ENCODE data around the gene ACTR1B.

DNA sequence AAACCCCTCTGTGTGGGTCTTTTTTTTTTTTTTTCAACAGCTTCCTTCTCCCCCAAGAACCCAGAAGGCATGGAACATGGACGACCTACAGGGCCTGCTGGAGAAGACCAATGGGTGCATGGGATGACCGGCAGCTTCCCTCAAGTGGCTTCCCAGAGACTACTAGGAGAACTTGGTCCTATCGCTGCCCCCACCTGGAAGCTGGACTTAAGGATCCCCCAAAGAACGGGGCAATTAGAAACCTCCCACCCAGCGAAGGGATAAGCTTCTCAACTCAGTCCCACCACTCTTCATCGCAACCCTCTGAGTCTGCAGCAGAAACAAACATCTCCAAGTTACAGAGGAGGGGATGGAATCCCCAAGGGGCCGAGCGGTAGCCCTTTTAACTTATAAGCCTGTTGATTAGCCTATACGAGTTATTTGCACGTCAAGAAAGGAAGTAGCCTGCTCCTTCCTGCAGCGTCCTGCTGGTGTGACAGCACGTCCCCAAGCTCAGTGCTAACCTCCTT, 1.4 kb downstream of the ACTR1B start:
- TF ChIP-seq POLR2A (IDR thresholded peaks at IDR 0.05), result no peak
- TF ChIP-seq, protein P1, sequence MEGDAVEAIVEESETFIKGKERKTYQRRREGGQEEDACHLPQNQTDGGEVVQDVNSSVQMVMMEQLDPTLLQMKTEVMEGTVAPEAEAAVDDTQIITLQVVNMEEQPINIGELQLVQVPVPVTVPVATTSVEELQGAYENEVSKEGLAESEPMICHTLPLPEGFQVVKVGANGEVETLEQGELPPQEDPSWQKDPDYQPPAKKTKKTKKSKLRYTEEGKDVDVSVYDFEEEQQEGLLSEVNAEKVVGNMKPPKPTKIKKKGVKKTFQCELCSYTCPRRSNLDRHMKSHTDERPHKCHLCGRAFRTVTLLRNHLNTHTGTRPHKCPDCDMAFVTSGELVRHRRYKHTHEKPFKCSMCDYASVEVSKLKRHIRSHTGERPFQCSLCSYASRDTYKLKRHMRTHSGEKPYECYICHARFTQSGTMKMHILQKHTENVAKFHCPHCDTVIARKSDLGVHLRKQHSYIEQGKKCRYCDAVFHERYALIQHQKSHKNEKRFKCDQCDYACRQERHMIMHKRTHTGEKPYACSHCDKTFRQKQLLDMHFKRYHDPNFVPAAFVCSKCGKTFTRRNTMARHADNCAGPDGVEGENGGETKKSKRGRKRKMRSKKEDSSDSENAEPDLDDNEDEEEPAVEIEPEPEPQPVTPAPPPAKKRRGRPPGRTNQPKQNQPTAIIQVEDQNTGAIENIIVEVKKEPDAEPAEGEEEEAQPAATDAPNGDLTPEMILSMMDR (IDR thresholded peaks at IDR 0.05), result no peak
